GM21423 (cell line): ENCODE data around the gene ANKRD40CL.
A peak's percentile ranks its signal among the peaks of the same experiment; 100 is the strongest.

Source experiments
- ATAC-seq: cut with Tn5 transposase; IDR thresholded peaks from one replicate; pipeline ENCODE4 v1.9.1; 2021; ENCODE audit warnings: mild to moderate bottlenecking, moderate library complexity; ENCODE audit not compliant: unreplicated experiment

The ANKRD40CL gene

DNA sequence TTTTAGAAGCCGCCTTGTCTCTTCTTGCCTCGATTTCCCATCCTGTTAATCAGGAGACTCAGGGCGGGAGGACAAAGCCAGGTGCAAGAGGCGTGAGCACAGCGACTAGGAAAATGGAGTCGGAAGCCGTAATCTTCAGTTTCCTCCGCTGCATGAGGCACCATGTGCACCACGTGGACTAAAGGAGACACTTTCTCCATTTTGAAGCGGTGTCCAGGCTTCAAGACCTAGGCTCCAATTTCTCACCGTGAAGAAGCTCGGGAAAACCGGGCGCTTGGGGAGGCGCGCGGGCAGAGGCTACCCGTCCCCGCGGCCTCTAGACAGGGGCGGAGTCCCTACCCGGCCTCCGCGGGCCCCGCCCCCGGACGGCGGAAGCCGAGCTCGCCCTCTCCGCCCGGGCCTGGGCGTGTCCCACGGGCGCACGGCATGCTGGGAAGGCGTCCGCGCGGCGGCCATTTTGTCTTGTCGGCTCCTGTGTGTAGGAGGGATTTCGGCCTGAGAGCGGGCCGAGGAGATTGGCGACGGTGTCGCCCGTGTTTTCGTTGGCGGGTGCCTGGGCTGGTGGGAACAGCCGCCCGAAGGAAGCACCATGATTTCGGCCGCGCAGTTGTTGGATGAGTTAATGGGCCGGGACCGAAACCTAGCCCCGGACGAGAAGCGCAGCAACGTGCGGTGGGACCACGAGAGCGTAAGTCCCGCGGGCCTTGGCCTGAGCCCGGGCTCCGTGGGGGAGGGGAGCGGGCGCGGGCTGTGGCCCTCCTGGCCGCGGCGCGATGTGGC, 48.0 kb downstream of the ANKRD40CL start, which contains the start of gene LUC7L3:
TSS of gene LUC7L3 (plus strand) at position 460 of the 780 bp plus-strand sequence. CDS start at position 590, 130 bp downstream.
- ATAC-seq: peak; percentile 93

DNA sequence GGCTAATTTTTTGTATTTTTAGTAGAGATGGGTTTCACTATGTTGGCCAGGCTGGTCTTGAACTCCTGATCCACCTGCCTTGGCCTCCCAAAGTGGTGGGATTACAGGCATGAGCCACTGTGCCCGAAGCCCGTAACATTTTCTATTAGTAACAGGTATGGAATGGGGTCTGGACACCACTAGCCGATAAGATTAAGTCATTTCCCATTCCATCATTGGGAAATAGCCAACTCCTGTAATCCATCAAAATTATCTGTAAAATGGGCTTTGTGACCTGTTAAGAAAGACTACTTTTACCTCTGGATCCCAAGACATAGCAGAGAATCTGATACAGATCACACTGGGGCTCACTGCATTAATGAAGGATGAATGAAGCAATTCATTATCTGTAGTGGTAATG, 51.8 kb downstream of the ANKRD40CL start:
- no peak for ATAC-seq

DNA sequence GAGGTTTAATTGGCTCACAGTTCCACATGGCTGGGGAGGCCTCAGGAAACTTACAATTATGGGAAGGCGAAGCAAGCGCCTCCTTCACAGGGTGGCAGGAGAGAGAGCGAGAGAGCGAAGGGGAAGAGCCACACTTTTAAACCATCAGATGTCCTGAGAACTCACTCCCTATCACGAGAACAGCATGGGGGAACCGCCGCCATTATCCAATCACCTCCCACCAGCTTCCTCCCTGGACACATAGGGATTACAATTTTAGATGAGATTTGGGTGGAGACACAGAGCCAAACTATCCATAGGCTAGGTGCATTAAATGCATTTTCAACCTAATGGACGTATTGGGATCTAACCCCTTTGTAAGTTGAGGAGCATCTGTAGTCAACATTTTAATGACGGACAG, 54.7 kb downstream of the ANKRD40CL start:
- ATAC-seq: no peak
